Measurements from ENCODE around the gene SBF2.
"Not testable (repeated sequence)": the region's sequence is repeated elsewhere in the genome, so short reads cannot be mapped to it uniquely, and the experiment has no call there.

The SBF2 gene

DNA sequence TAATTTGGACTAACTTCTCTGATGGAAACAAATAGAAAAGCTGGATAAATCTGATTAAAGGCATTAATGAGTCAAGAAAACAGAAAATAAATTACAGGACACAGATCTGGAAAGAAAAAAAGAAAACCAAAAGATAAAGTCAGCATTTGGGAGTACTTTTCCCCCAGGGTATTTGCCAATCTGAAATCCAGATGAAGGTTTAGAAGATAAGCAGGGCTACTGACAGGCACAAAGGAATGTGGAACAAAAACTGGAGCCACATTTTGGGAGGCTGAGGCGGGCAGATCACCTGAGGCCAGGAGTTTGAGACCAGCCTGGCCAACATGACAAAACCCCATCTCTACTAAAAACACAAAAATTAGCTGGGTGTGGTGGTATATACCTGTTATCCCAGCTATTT is 57.2 kb downstream of the SBF2 start:
- Histone ChIP-seq H3K9me3 (ENCODE audit: control insufficient read depth, low read depth, low read length) (peaks cover 10% of the 10 kb centered on the region), H3K4me3 (ENCODE audit: low read length) (no peak overlapping the region), H3K27me3 (ENCODE audit: control insufficient read depth, insufficient read depth, low read length) (no peaks in the 10 kb centered on the region), H3K4me1 (ENCODE audit: control insufficient read depth, low read depth, low read length) (no peaks in the 10 kb centered on the region), H3K36me3 (ENCODE audit: control insufficient read depth, low read depth, low read length) (no peaks in the 10 kb centered on the region), H3K9ac (ENCODE audit: low read length) (no peak overlapping the region), H3K27ac (ENCODE audit: low read length) (no peak overlapping the region)

DNA sequence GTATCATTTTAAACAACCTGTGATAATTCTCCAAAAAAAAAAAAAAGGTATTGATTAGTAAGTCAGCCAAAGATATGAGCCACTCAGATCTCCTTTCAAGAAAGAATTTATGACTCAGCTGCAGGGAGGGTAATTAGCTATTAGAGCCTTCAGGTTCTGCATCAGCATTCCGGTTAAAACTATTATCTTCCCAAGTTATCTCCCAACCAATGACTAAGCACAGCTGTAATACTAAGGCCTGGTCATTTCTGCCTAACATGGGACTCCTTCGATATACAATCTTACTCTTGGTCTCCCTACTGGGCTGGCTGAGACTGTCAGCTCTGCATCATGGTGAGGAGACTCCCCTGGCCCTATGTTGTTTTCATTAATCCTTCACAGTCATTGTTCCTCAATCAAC is 60.4 kb downstream of the SBF2 start:
- Histone ChIP-seq H3K9me3 (ENCODE audit: control insufficient read depth, low read depth, low read length) (peaks cover 10% of the 10 kb centered on the region), H3K27ac (ENCODE audit: low read length) (no peak overlapping the region), H3K4me1 (ENCODE audit: control insufficient read depth, low read depth, low read length) (no peaks in the 10 kb centered on the region), H3K9ac (ENCODE audit: low read length) (no peak overlapping the region), H3K27me3 (ENCODE audit: control insufficient read depth, insufficient read depth, low read length) (no peaks in the 10 kb centered on the region), H3K4me3 (ENCODE audit: low read length) (no peak overlapping the region), H3K36me3 (ENCODE audit: control insufficient read depth, low read depth, low read length) (no peaks in the 10 kb centered on the region)

DNA sequence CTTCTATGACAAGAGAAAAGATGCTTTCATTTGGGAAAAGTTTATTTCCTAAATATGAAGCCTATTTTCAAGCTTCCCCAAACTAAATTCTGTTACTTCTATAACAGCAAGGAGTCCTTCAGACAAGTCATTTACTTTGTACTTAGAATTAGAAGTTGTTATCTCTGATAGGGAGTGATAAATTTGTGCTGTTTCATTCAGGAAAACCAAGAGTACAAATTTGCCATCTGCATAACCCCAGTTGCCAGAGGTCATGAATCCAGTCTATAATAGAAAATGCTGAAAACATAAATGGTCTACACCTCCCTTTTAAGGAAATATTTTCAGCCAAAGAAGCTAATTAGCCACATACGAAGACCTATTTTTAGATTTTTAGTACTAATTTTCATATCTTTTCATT is 61.3 kb downstream of the SBF2 start:
- H3K4me1 ChIP-seq (ENCODE audit: control insufficient read depth, low read depth, low read length) = no peaks in the 10 kb centered on the region
- no peaks in the 10 kb centered on the region for H3K27me3 ChIP-seq (ENCODE audit: control insufficient read depth, insufficient read depth, low read length)
- no peak overlapping the region for H3K9ac ChIP-seq (ENCODE audit: low read length)
- H3K27ac ChIP-seq (ENCODE audit: low read length) = no peak overlapping the region
- no peak overlapping the region for H3K4me3 ChIP-seq (ENCODE audit: low read length)
- peaks cover 10% of the 10 kb centered on the region for H3K9me3 ChIP-seq (ENCODE audit: control insufficient read depth, low read depth, low read length)
- H3K36me3 ChIP-seq (ENCODE audit: control insufficient read depth, low read depth, low read length) = no peaks in the 10 kb centered on the region

DNA sequence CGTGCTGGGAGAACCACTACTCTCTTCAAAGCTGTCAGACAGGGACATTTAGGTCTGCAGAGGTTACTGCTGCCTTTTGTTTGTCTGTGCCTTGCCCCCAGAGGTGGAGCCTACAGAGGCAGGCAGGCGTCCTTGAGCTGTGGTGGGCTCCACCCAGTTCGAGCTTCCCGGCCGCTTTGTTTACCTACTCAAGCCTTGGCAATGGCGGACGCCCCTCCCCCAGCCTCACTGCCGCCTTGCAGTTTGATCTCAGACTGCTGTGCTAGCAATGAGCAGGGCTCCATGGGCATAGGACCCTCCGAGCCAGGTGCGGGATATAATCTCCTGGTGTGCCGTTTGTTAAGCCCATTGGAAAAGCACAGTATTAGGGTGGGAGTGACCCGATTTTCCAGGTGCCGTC is 62.2 kb downstream of the SBF2 start:
- not testable (repeated sequence) for H3K36me3 ChIP-seq (ENCODE audit: control insufficient read depth, low read depth, low read length); H3K27me3 ChIP-seq (ENCODE audit: control insufficient read depth, insufficient read depth, low read length); H3K9ac ChIP-seq (ENCODE audit: low read length); H3K27ac ChIP-seq (ENCODE audit: low read length); H3K4me1 ChIP-seq (ENCODE audit: control insufficient read depth, low read depth, low read length); H3K9me3 ChIP-seq (ENCODE audit: control insufficient read depth, low read depth, low read length); H3K4me3 ChIP-seq (ENCODE audit: low read length)

DNA sequence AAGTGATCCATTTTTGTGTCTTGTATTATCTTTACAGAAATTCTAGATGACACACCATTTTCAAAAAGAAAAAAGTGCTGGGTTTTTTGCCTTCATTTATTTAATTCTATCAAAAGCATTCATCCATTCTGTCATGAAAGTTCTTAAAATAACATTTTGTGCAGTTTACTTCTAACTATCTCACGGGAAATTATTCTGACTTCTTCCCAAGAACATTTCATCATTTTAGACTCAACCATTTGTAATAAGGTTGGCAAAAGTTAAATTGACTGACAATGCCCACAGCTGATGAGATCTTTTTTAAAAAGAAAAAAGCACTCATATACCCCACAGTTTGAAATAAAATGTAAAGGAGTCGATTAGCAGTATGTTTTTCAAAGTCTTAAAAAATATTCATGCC is 68.5 kb downstream of the SBF2 start:
- no peaks in the 10 kb centered on the region for H3K9me3 ChIP-seq (ENCODE audit: control insufficient read depth, low read depth, low read length)
- H3K27me3 ChIP-seq (ENCODE audit: control insufficient read depth, insufficient read depth, low read length) = no peaks in the 10 kb centered on the region
- no peak overlapping the region for H3K27ac ChIP-seq (ENCODE audit: low read length)
- H3K9ac ChIP-seq (ENCODE audit: low read length) = no peak overlapping the region
- no peaks in the 10 kb centered on the region for H3K36me3 ChIP-seq (ENCODE audit: control insufficient read depth, low read depth, low read length)
- no peaks in the 10 kb centered on the region for H3K4me1 ChIP-seq (ENCODE audit: control insufficient read depth, low read depth, low read length)
- H3K4me3 ChIP-seq (ENCODE audit: low read length) = no peak overlapping the region

DNA sequence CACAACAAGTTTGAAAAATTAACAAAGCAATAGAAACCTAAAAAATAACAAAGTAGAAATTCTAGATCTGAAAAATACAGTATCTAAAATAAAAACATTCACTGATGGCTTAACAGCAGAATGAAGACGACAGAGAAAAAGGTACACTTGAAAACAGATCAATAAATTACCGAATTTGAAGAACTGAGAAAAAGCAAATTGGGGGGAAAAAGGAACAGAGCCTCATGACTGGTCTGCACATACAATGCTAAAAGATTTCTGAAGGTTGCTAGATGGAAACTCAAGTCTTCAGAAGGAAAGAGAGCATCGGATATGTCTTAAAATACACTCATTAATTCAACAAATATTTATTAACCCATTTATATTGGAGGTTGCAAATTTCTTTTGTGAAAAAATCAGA is 71.6 kb downstream of the SBF2 start:
- H3K4me1 ChIP-seq (ENCODE audit: control insufficient read depth, low read depth, low read length) = no peaks in the 10 kb centered on the region
- no peaks in the 10 kb centered on the region for H3K27me3 ChIP-seq (ENCODE audit: control insufficient read depth, insufficient read depth, low read length)
- H3K36me3 ChIP-seq (ENCODE audit: control insufficient read depth, low read depth, low read length) = no peaks in the 10 kb centered on the region
- no peaks in the 10 kb centered on the region for H3K9me3 ChIP-seq (ENCODE audit: control insufficient read depth, low read depth, low read length)
- H3K27ac ChIP-seq (ENCODE audit: low read length) = no peak overlapping the region
- no peak overlapping the region for H3K9ac ChIP-seq (ENCODE audit: low read length)
- H3K4me3 ChIP-seq (ENCODE audit: low read length) = no peak overlapping the region

DNA sequence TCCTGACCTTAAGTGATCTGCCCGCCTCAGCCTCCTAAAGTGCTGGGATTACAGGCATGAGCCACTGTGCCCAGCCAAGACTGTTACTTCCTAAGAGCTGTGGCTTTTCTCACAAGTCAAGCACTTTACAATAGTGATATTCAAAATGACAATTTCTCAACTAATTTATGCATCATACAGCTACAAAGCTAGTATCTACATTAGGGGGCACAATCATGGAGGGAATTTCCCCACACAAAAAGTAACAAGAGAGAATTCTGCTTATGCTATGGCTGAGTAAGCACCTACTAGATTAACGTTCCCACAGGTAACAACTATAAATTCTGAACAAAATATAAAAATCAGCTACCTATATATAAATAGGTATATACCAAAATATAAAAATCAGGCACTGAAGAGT is 72.7 kb downstream of the SBF2 start:
- no peaks in the 10 kb centered on the region for H3K36me3 ChIP-seq (ENCODE audit: control insufficient read depth, low read depth, low read length)
- no peak overlapping the region for H3K27ac ChIP-seq (ENCODE audit: low read length)
- H3K9ac ChIP-seq (ENCODE audit: low read length) = no peak overlapping the region
- no peaks in the 10 kb centered on the region for H3K27me3 ChIP-seq (ENCODE audit: control insufficient read depth, insufficient read depth, low read length)
- H3K4me1 ChIP-seq (ENCODE audit: control insufficient read depth, low read depth, low read length) = no peaks in the 10 kb centered on the region
- no peak overlapping the region for H3K4me3 ChIP-seq (ENCODE audit: low read length)
- no peaks in the 10 kb centered on the region for H3K9me3 ChIP-seq (ENCODE audit: control insufficient read depth, low read depth, low read length)

DNA sequence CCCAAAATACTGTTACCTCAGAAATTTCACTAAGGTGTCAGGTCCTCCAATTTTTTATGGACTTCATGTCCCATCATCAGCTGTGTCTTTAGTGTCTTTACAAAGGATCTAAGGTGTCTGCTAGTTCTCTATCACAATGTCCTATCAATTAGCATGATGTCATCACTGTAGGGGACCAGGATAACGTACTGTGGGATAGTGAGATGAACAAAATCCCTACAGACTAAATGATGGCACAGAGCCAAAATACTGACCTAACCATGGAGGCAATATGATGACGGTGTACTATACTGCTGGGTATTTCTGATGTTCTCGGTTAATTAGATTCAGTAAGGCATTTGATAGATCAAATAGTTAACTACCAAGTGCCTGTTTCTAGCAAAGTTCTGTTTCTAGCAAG is 82.5 kb downstream of the SBF2 start:
- no peak overlapping the region for H3K9ac ChIP-seq (ENCODE audit: low read length)

DNA sequence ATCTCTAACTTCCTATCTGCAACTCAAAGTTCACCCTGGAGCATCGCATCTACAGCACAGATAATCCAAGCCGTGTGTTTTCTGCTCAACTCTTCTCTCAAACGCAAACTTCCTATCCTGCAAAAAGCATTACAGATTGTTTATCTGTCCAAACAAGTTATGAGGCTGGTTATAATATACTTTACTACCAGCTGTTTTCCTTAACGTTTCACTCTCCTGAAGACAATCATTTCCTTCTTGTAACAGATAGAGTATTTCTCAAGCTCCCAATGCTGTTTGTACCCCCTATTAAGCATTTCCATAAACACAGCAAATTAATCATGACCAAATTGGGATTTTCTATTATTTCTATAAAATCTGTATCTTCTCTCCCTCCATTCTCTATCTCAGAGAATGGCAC is 84.7 kb downstream of the SBF2 start:
- Histone ChIP-seq H3K9me3 (ENCODE audit: control insufficient read depth, low read depth, low read length) (peaks cover 4% of the 10 kb centered on the region), H3K27me3 (ENCODE audit: control insufficient read depth, insufficient read depth, low read length) (no peaks in the 10 kb centered on the region), H3K4me1 (ENCODE audit: control insufficient read depth, low read depth, low read length) (peaks cover 33% of the 10 kb centered on the region), H3K9ac (ENCODE audit: low read length) (no peak overlapping the region), H3K36me3 (ENCODE audit: control insufficient read depth, low read depth, low read length) (no peaks in the 10 kb centered on the region), H3K27ac (ENCODE audit: low read length) (no peak overlapping the region), H3K4me3 (ENCODE audit: low read length) (no peak overlapping the region)

More for the DNA sequence above, 82.5 kb downstream of the SBF2 start:
- no peaks in the 10 kb centered on the region for H3K36me3 ChIP-seq (ENCODE audit: control insufficient read depth, low read depth, low read length)
- H3K27ac ChIP-seq (ENCODE audit: low read length) = no peak overlapping the region
- no peak overlapping the region for H3K4me3 ChIP-seq (ENCODE audit: low read length)
- H3K9me3 ChIP-seq (ENCODE audit: control insufficient read depth, low read depth, low read length) = no peaks in the 10 kb centered on the region
- H3K4me1 ChIP-seq (ENCODE audit: control insufficient read depth, low read depth, low read length) = peaks cover 21% of the 10 kb centered on the region
- H3K27me3 ChIP-seq (ENCODE audit: control insufficient read depth, insufficient read depth, low read length) = no peaks in the 10 kb centered on the region

DNA sequence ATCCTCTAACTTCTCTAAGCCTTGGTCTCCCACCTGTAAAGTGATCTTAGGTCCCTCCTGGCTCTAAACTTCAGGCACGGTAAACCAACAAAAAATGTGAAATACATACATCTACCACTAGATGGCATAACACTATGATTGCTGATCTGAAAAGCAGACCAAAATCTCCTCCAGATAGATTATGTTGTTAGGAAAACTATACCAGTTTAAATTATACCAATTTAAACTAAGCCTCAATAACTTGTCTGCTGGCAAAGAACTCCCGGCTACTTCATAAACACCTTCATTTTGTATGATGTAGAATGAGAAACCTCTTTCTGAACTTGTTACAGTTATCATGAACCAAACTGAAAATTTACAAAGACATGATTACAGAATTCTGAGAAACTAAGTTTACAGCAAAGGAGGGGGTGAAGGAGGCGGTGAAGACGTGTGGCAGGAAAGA is 85.9 kb downstream of the SBF2 start:
- Histone ChIP-seq H3K4me3 (ENCODE audit: low read length) (no peak overlapping the region), H3K27ac (ENCODE audit: low read length) (no peak overlapping the region), H3K4me1 (ENCODE audit: control insufficient read depth, low read depth, low read length) (peaks cover 34% of the 10 kb centered on the region), H3K9ac (ENCODE audit: low read length) (no peak overlapping the region), H3K27me3 (ENCODE audit: control insufficient read depth, insufficient read depth, low read length) (no peaks in the 10 kb centered on the region), H3K36me3 (ENCODE audit: control insufficient read depth, low read depth, low read length) (no peaks in the 10 kb centered on the region), H3K9me3 (ENCODE audit: control insufficient read depth, low read depth, low read length) (peaks cover 4% of the 10 kb centered on the region)

DNA sequence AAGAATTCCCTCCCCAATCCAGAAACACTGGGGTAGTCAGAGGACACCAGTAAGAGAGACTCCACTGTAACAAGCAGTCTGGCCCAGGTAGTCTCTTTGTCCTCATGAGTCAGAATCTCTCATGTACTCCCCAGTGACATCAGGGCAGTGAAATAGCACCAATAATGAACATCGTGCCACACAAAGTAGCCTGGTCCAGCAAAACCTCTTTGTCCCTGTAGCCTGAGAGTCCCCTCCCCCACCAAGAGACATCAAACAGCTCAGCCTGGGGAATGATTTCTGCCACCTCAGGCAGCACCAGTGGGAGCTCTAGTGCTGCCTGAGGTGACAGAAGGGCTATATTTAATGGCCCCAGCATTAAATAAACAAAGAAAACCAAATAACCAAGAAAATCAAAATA is 88.1 kb downstream of the SBF2 start:
- no peaks in the 10 kb centered on the region for H3K36me3 ChIP-seq (ENCODE audit: control insufficient read depth, low read depth, low read length)
- H3K27ac ChIP-seq (ENCODE audit: low read length) = no peak overlapping the region
- H3K4me1 ChIP-seq (ENCODE audit: control insufficient read depth, low read depth, low read length) = peaks cover 39% of the 10 kb centered on the region
- peaks cover 4% of the 10 kb centered on the region for H3K9me3 ChIP-seq (ENCODE audit: control insufficient read depth, low read depth, low read length)
- H3K27me3 ChIP-seq (ENCODE audit: control insufficient read depth, insufficient read depth, low read length) = no peaks in the 10 kb centered on the region
- no peak overlapping the region for H3K9ac ChIP-seq (ENCODE audit: low read length)
- H3K4me3 ChIP-seq (ENCODE audit: low read length) = no peak overlapping the region

DNA sequence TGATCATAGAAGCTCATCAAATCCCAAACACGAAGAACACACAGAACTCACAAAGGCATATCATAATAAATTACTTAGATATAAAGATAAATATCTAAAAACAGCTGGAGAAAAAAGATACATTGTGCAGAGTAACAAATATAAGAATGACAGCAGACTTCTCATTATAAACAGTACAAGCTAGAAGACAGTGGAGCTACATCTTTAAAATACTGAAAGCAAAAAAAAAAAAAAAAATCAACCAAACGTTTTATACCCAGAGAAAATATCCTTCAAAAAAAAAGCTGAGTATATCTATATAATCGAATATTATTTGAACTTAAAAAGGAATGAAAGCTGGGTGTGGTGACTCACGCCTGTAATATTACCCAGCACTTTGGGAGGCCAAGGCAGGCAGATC is 90.0 kb downstream of the SBF2 start:
- no peaks in the 10 kb centered on the region for H3K36me3 ChIP-seq (ENCODE audit: control insufficient read depth, low read depth, low read length)
- no peak overlapping the region for H3K9ac ChIP-seq (ENCODE audit: low read length)
- H3K27me3 ChIP-seq (ENCODE audit: control insufficient read depth, insufficient read depth, low read length) = no peaks in the 10 kb centered on the region
- H3K4me3 ChIP-seq (ENCODE audit: low read length) = no peak overlapping the region
- H3K9me3 ChIP-seq (ENCODE audit: control insufficient read depth, low read depth, low read length) = peaks cover 4% of the 10 kb centered on the region
- H3K4me1 ChIP-seq (ENCODE audit: control insufficient read depth, low read depth, low read length) = peaks cover 39% of the 10 kb centered on the region
- no peak overlapping the region for H3K27ac ChIP-seq (ENCODE audit: low read length)
